Kidney (tissue), 14 donors: ENCODE measurements around the gene METTL21C. TPM values are rescaled to one million over a fixed set of nuclear protein-coding genes. Genes with fewer than 3 reads are reported as not detected.

Experiments used
- DNase-seq, 5 donors: peaks; one replicate each; pipeline ENCODE4 v3.0.0-alpha.2; 2013 to 2020
- FAIRE-seq: peaks from 2 replicates; lab custom pipeline; 2012; peaks lifted over from hg19 to GRCh38; lab: Jason Lieb, UNC
- H3K27ac ChIP-seq, 2 donors: one replicate each; pipeline ENCODE4 v1.7.0; 2013; ENCODE audit warnings: low read depth in 2 of 2, low read length in 2 of 2, inconsistent platforms in 1 of 2
- H3K27me3 ChIP-seq: one replicate; pipeline ENCODE4 v1.7.1; 2013; ENCODE audit warnings: low read length, inconsistent platforms; ENCODE audit not compliant: control insufficient read depth, insufficient read depth
- H3K36me3 ChIP-seq, 3 donors: one replicate each; pipeline versions ENCODE4 v1.7.0 to v1.7.1; 2013; ENCODE audit warnings: low read length in 3 of 3, control low read depth in 1 of 3, inconsistent platforms in 1 of 3; ENCODE audit not compliant: insufficient read depth in 3 of 3, control insufficient read depth in 2 of 3
- H3K4me1 ChIP-seq, 3 donors: one replicate each; pipeline versions ENCODE4 v1.7.0 to v1.7.1; 2013; ENCODE audit warnings: low read length in 3 of 3, inconsistent platforms in 1 of 3, low read depth in 1 of 3; ENCODE audit not compliant: control insufficient read depth in 2 of 3, insufficient read depth in 2 of 3
- H3K4me3 ChIP-seq, 3 donors: one replicate each; pipeline versions ENCODE4 v1.7.0 to v1.8.1; 2013; ENCODE audit warnings: low read length in 3 of 3, control low read depth in 1 of 3, inconsistent platforms in 1 of 3
- H3K9ac ChIP-seq, 3 donors: one replicate each; pipeline versions ENCODE4 v1.7.0 to v1.7.1; 2013; ENCODE audit warnings: low read length in 3 of 3, control low read depth in 1 of 3, inconsistent platforms in 1 of 3
- H3K9me3 ChIP-seq, 3 donors: one replicate each; pipeline versions ENCODE4 v1.7.0 to v1.7.1; 2013; ENCODE audit warnings: low read length in 3 of 3, control low read depth in 1 of 3, inconsistent platforms in 1 of 3; ENCODE audit not compliant: control insufficient read depth in 2 of 3, insufficient read depth in 1 of 3
- intact Hi-C: fragments of 100-400 bp; cut with DNase I; formaldehyde crosslinking; loops from one replicate; pipeline ENCODE4 v1.11.1; 2022
- polyA plus RNA-seq: library from polyadenylated mRNA; stranded (reverse); fragments of 350-450 nt; fragmentation: Illumina TruSeq; extraction: RNeasy Lipid Tissue Mini Kit (QIAGEN cat#74804); gene quantifications from one replicate; pipeline ENCODE4 v1.2.3, GENCODE V29; 2014; ENCODE audit warnings: low read depth, low replicate concordance; ENCODE audit not compliant: insufficient read depth
- total RNA-seq: library from RNA; stranded (reverse); fragmentation: NEBNext Ultra II Directional; extraction: Animal tissue kit (Norgen Biotek cat#: 25700); gene quantifications from one replicate; pipeline ENCODE4 v1.2.1, GENCODE V29; 2021
- TF ChIP-seq, protein P1 (sequence below): IDR thresholded peaks from 3 replicates; pipeline ENCODE4 v1.5.1; 2012; ENCODE audit warnings: mild to moderate bottlenecking, moderate library complexity, borderline replicate concordance; ENCODE audit not compliant: insufficient read depth; ENCODE audit errors: extremely low read depth
- donor health status: control.
- donor health status: control.
- donor health status: control.
- donor health status: control.
- donor health status: control.
- donor health status: DM: yes; HTN: yes; CAD: no.
- donor health status: Normal renal cell carcinoma (clear cell type).

The METTL21C gene
- total and polyA plus RNA-seq, 2 donors from 2014 or later = not detected

- Histone ChIP-seq H3K27me3 (no peaks in the 10 kb centered on the region), H3K4me3 (no peak overlapping the region), H3K4me1 (no peaks in the 10 kb centered on the region), H3K36me3 (no peaks in the 10 kb centered on the region), H3K27ac (no peak overlapping the region), H3K9ac (no peak overlapping the region), H3K9me3 (no peaks in the 10 kb centered on the region)
- FAIRE-seq (no peak), DNase-seq (no peak)
- TF ChIP-seq, protein P1, sequence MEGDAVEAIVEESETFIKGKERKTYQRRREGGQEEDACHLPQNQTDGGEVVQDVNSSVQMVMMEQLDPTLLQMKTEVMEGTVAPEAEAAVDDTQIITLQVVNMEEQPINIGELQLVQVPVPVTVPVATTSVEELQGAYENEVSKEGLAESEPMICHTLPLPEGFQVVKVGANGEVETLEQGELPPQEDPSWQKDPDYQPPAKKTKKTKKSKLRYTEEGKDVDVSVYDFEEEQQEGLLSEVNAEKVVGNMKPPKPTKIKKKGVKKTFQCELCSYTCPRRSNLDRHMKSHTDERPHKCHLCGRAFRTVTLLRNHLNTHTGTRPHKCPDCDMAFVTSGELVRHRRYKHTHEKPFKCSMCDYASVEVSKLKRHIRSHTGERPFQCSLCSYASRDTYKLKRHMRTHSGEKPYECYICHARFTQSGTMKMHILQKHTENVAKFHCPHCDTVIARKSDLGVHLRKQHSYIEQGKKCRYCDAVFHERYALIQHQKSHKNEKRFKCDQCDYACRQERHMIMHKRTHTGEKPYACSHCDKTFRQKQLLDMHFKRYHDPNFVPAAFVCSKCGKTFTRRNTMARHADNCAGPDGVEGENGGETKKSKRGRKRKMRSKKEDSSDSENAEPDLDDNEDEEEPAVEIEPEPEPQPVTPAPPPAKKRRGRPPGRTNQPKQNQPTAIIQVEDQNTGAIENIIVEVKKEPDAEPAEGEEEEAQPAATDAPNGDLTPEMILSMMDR = no peak
- intact Hi-C loops = no loop called here
Measured at GRCh38 chr13:102688306-102688973, 6.4 kb downstream of the METTL21C start.

- Histone ChIP-seq H3K4me3 (no peak overlapping the region), H3K27me3 (no peaks in the 10 kb centered on the region), H3K9me3 (no peaks in the 10 kb centered on the region), H3K9ac (no peak overlapping the region), H3K27ac (no peak overlapping the region), H3K36me3 (no peaks in the 10 kb centered on the region), H3K4me1 (no peaks in the 10 kb centered on the region)
- intact Hi-C loops = no loop called here
- FAIRE-seq (no peak), DNase-seq (no peak)
- TF ChIP-seq, protein P1 = no peak
Measured at GRCh38 chr13:102687520-102687919, 7.3 kb downstream of the METTL21C start.

DNA sequence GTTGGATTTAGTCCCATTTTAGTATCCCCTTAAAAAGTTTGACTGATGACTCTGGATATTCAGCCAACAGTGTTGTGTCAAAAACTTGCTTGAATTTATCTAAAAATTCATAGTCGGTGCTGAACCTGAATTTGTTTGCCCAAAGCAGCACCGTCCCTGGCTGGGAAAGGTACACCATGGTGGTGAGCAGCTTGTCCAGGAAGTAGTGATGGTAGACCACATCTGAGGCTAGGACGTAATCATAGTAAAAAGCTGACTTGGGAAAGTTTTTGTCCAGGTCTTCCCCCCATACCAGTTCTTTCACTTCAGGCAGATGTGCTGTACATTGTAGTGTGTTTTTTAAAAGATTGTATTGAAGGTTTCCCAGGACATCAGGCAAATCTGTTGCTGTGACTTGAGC, 8.8 kb downstream of the METTL21C start:
- H3K9ac ChIP-seq = no peak overlapping the region
- TF ChIP-seq, protein P1 = no peak
- intact Hi-C loops = no loop called here
- H3K4me1 ChIP-seq = no peaks in the 10 kb centered on the region
- no peak overlapping the region for H3K27ac ChIP-seq
- H3K4me3 ChIP-seq = no peak overlapping the region
- no peak for DNase-seq
- H3K9me3 ChIP-seq = no peaks in the 10 kb centered on the region
- no peak for FAIRE-seq
- H3K27me3 ChIP-seq = no peaks in the 10 kb centered on the region
- no peaks in the 10 kb centered on the region for H3K36me3 ChIP-seq
